HL-60 (cell line): ENCODE results near the gene MOK.

Experiments used
- CTCF ChIP-seq: IDR thresholded peaks from one replicate; pipeline ENCODE4 v1.5.1; 2011; ENCODE audit warnings: low read length, control low read depth, inconsistent platforms; ENCODE audit not compliant: insufficient read depth
- GABPA ChIP-seq: IDR thresholded peaks from 2 replicates; pipeline ENCODE4 v1.6.1; 2012; ENCODE audit warnings: low read depth
- POLR2AphosphoS5 ChIP-seq: IDR thresholded peaks from 2 replicates; pipeline ENCODE4 v1.6.1; 2012; ENCODE audit warnings: low read depth
- REST ChIP-seq: IDR thresholded peaks from 2 replicates; pipeline ENCODE4 v1.6.1; 2012; ENCODE audit warnings: low read depth; ENCODE audit not compliant: insufficient replicate concordance

GRCh38 chr14:102218688-102219087 is 86.3 kb downstream of the MOK start:
- TF ChIP-seq REST = no peak
- no peak for TF ChIP-seq CTCF
- TF ChIP-seq GABPA = no peak
- TF ChIP-seq POLR2AphosphoS5 = no peak
